ENCODE measurements around the gene TMEM91.
A peak's percentile ranks its signal among the peaks of the same experiment; 100 is the strongest.
"Not testable (repeated sequence)": the region's sequence is repeated elsewhere in the genome, so short reads cannot be mapped to it uniquely, and the experiment has no call there.

The TMEM91 gene

DNA sequence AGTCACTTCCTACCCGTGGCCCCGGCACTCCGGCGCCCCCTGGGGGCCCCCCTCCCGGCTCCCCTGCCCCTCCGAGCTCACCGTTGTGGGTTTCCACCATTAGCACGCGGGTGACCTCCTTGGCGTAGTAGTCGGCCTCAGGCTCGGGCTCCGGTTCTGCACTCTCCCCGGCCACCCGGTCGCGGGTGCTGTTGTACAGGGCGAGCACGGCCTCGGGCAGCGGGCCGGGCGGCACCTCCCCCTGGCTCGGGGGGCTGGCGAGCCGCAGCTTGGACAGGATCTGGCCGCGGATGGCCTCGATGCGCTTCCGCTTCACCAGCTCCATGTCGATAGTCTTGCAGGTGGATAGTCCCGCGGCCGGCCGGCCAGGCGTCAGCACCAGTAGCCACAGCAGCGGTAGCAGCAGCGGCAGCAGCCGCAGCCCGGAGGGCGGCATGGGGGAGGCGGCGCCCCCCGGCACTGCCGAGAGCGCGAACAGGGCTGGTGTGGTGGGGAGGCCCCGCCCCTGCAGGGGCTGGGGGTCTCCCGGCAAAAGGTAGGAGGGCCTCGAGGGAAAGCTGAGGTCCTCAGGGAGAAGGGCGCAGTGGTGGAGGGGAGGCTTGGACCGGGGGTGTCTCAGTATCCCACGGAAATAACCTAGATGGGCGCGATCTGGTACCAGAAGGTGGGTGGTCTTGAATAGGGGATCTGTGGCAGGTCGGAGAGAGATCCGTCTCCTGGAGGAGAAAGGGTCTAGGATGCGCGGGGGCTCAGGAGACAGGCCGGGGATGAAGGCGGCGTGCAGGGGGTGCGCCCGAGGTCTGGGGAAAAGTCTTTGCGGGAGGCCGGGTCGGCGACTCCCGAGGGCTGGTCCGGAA, 23.5 kb upstream of the TMEM91 start:
- DNase-seq (ENCODE audit: low read depth in 2 of 2, low spot score in 1 of 2), result peak; percentile 43 to 61

DNA sequence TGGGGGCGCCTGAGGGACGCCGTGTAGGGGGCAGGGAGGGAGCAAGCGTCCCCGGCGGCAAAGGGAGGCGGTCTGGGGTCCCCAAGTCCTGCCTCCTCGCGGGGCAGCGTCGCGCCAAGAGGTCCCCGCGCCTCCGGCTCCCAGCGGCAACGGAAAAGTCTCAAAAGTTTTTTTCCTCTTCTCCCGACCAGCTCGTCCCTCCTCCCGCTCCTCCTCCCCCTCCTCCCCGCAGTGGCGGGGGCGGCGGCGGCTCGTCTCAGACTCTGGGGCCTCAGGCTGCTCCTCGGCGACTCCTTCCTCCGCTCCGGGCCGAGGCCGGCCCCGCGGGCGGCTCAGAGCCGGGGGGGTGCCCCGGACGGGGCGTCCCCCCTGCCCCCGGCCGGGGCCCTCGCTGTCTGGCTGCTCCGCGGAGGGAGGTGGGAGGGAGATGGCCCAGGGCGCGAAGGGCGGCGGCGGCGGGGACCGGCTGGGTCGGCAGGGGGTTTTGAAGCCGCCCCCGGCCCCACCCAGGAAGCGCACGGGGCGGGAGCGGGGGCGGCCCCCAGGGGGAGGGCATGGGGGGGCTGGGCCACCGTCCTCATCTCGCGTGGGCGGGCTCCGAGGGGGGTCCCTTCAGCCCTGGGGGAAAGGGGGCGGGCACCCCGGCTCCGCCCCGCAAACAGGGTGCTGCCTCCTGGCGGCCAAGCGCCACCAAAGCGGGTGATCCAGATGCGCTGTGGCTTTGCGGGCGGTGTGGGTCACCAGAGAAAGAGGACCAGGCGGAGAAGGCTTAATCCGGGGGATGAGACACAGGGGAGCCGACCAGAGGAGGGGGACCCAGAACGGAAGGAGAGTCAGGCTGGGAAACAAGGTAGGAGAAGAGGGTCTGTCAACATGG, 22.6 kb upstream of the TMEM91 start, which contains the start of gene TGFB1:
Gene TGFB1, minus strand, starts transcription at position 457 of the 877 bp plus-strand sequence. CDS start 878 bp downstream, outside the sequence.
- DNase-seq (ENCODE audit: low read depth in 2 of 2, low spot score in 1 of 2), result peak; percentile 91 to 92

DNA sequence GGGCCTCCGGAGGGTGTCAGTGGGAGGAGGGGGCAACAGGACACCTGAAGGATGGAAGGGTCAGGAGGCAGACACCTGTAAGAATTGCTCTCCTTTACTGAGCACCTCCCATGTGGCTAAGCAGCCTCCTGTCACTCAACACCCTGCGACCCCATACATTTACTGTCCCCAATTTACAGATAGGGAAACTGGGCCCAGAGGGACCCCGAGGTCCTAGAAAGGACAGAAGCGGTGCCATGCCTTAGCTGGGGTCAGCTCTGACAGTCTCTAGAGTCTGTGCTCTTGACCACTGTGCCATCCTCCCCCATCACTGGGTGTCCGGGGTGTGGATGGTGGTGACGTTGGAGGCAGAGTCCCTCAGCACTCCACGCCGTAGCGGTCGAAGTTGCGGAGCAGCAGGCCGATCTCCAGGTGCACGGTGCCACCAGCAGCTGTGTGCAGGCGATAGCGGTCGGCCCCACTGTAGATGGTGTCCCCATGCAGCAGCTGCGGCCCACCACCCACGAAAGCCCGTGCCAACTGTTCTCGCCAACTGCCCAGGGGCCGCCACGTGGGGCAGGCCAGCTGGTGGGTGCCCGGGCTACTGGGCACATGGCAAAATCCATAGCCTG, 21.9 kb upstream of the TMEM91 start:
- DNase-seq (ENCODE audit: low read depth in 2 of 2, low spot score in 1 of 2), result no peak

DNA sequence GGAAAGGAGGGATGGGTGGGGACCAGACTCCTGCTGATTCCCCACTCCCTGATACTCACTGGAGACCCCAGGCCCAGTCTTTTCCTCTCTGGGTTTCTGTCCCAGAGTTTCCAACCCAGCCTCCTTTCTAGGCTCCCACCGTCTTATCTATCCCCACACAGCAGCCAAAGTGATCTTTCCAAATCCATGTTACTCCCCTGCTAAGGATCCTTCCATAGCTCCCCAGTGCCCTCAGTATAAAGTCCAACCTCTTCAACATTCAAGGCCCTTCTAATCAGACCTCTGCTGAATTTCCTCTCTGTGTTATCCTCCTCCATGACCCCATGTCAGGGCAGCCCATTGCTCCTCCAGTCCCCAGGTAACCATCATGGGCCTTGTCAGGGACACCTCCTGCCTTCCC, 21.3 kb upstream of the TMEM91 start:
- DNase-seq (ENCODE audit: low read depth in 2 of 2, low spot score in 1 of 2), result no peak

DNA sequence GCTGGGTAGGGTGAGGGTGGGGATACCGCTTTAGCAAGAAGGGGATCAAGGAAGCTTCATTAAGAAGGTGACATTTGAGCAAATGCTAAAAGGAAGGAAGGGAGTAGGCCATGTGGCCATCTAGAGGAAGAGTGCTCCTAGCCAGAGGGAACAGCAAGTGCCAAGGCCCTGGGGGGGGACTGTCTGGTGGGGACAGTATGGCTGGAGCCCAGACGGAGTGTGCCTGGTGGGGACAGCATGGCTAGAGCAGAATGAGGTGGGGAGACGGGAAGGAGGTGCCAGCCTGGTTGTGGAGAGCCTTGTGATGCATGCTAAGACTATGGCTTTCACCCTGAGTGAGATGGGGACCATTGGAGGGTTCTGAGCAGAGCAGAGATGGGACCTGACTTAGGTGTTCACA, 20.5 kb upstream of the TMEM91 start:
- no peak for DNase-seq (ENCODE audit: low read depth in 2 of 2, low spot score in 1 of 2)

DNA sequence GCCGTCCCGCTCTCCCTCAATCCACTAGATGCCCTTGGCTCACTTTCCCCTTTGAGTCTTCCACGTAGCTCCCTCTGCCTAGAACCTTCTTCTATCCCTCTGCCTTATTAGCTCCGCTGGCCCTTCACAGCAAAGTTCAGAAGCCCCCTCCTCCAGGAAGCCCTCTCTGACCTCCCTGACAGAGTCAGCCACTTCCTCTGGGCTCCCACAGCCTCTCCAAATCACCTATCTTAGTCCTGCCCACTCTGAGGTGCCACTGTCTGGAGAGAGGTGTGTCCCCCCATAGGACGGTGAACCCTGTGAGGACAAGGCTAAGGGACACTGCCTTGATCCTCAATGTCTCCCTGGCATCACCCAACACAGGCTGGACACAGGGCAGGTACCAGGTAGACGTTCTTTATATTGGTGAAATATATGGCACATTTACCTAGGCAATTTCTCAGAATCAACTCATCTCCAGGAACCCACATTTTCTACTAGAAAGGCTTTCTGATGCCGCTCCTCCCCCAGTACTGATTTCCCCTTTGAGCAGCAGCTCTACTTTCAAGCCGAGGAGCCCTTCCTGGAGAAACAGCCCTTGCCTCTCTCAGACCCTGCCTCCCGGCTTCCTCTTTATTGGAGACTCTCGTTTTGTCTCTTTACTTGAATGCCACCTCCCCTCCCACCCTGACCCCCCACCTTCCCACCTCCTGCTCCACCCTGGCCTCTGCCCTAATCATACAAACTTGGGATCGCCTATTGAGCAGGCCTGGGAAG, 19.2 kb upstream of the TMEM91 start:
- DNase-seq (ENCODE audit: low read depth in 2 of 2, low spot score in 1 of 2), result no peak

DNA sequence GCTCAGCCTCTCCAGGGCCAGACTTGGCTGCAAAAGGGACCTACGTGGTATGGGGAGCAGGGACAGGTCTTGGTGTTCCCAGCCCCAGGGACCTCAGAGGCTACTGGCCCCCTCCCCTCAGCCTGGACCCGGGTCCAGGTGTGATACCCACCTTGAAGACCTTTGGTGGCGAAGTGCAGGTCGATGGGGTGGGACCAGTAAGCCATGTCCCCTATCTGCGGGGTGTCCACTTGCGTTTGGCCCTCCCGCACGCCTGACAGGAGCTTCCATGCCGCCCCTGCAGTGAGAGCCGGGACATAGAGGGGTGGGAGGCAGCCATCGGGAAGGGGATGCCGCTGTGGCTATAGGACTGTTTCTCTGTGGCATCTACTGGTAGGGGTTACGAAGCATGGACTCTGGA, 18.6 kb upstream of the TMEM91 start:
- no peak for DNase-seq (ENCODE audit: low read depth in 2 of 2, low spot score in 1 of 2)

DNA sequence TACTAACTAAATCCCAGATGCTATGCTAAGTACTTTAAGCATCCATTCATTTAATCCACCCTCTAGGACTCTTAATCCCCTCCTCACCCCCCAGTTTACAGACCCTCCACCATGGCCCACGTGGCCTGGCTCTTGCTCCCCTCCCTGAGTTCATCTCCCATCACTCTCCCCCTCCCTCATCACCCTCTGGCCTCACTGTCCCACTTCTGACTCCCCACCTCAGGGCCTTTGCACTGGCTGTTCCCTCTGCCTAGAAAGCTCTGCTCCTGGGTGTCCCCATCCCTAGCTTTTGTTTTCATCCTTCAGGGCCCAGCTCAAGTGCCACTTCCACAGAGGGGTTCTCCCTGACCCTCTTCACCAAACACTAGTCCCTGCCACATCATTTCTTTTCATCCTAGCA, 16.6 kb upstream of the TMEM91 start:
- DNase-seq (ENCODE audit: low read depth in 2 of 2, low spot score in 1 of 2), result no peak

DNA sequence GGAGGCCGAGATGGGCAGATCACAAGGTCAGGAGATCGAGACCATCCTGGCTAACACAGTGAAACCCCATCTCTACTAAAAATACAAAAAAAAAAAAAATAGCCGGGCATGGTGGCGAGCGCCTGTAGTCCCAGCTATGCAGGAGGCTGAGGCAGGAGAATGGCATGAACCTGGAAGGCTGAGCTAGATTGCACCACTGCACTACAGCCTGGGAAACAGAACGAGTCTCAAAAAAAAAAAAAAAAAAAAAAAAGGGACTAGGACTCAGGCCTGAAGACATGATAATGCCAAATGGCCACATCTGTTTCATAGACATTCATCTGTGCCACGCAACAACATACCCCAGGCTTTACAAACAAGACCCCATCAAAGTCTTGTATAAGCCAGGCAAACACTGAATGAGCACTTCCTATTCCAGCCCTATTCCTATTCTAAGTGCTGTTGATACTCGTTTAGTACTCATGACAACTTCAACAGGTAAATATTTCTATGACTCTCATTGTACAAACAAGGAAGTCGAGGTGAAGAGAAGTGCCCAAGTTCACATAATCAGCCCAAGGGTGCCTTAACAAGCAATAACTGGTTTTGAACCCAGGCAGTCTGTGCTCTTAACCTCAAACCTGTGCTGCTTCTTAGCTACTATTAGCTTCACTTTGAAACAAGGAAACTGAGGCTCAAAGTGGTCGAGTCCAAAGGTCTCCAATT, 14.0 kb upstream of the TMEM91 start:
- no peak for DNase-seq (ENCODE audit: low read depth in 2 of 2, low spot score in 1 of 2)

DNA sequence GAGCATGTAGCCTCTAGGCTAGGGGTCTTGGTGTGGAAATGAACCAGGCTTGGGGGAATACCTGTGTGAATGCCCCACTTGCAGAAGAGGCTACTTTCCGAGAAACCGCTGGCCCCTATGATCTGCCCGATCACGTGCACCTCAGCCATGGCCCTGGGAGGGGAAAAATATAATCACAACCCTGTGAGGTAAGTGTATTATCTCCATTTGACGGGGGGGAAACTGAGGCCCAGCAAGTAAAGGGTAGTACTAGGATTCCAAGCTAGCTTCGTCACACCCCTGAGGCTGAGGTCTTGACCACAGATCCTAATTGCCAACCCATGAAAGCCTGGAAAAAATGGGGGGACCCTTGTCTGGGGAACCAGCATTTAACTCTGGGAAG, 13.0 kb upstream of the TMEM91 start:
- DNase-seq (ENCODE audit: low read depth in 2 of 2, low spot score in 1 of 2), result no peak

DNA sequence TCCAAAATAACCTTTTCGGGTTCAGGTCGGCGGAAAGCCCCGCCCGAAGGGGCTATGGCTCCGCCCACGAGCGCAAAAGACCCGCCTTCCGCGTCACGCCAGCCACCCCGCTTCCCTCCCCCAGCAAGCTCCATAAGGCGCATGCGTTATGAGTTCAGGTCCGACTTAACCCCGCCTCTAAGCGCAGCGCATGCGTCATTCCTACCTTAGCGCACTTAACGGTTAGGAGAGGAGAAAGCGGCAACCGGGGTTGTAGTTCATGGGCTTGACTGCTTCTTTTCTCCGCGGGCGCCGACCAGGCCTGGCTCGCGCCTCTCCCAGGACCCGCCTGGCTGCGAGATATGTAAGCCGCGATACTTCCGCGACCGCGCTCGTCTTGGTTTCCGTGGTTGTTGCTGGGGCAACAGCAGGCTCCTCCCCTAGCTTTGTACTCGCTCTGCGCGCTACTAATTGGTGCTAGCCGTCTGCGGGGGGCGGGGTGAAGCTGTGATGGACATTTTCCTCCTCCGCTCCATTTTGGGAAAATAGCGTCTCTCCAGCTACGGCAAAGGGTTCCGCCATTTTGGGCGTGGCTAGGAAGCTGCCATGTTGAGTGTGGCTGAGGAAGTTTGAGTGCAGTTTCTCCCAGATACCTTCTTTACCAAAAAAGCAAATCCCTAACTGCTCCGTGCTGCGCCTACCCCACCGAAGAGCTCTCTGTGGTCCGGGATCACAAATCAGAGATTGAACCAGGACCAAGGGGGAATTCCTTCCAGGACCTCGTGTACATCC, 12.4 kb upstream of the TMEM91 start, which contains the start of gene B9D2:
Gene B9D2, minus strand, starts transcription at position 397 of the 771 bp plus-strand sequence. CDS start 630 bp downstream, outside the sequence.
- DNase-seq (ENCODE audit: low read depth in 2 of 2, low spot score in 1 of 2), result peak; percentile 95

DNA sequence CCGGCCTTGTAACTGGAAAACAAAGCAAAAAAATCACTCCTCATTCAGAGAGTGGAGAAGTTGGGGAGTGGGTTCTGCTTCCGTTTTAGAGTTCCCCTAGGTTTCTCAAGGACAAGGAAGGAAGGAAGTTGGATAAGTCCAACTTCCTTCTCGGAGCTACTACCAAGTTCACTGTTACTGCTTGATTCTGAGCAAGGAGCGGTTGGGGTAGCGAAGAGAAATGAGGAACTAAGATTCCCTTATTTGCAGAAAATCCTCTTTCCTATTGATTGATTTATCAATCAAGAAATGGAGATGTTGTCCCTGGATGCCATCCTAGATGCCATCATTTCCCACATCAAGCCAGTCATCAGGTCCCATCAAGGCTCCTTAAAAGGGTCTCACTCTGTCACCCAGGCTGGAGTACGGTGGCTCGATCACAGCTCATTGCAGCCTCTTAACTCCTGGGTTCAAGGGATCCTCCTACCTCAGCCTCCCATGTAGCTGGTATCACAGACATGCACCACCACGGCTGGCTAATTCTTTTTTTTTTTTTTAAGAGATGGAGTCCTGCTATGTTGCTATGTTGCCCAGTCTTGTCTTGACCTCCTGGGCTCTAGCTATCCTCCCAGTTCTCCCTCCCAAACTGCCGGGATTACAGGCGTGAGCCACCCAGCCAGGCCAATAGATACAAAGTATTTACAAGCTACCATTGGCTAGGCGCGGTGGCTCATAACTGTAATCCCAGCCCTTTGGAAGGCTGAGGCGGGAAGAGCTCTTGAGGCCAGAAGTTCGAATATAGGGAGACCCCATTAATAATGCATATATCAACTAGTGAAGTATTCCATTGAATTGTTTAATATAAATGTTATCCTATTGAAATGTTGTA, 11.6 kb upstream of the TMEM91 start:
- DNase-seq (ENCODE audit: low read depth in 2 of 2, low spot score in 1 of 2), result no peak

DNA sequence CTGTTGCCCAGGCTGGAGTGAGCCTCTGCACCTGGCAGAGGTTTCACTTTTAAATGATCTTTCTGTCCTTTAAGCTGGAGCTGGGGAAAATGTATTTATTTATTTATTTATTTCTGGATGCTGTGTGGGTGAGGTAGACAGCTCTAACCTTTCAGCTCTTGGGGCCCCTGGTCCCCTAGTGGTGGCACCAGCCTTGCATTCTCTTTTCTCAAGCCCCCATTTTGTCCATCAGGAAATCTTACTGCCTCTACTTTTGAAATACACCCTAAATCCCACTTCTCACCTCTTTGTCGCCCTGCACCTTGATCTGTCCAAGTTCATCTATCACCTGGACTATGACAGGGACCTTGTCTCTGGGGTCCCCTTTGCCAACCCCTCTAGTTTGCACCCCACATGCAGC, 10.2 kb upstream of the TMEM91 start:
- no peak for DNase-seq (ENCODE audit: low read depth in 2 of 2, low spot score in 1 of 2)

DNA sequence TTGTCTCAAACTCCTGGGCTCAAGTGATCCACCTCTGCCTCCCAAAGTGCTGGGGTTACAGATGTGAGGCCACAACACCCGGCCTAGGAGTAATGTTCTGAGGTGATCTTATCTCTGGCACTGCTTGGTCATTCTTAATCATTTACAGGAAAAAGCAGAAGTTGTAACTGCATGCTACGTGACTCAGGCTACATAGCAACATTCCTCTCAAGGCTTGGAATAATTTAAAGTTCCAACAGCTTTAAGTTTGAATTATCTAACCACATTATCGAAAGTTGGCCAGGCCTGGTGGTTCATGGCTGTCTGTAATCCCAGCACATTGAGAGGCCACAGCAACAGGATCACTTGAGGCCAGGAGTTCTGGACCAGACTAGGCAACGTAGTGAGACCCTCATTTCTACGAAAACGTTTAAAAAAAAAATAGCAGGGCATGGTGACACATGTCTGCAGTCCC, 8.5 kb upstream of the TMEM91 start:
- DNase-seq (ENCODE audit: low read depth in 2 of 2, low spot score in 1 of 2), result no peak

DNA sequence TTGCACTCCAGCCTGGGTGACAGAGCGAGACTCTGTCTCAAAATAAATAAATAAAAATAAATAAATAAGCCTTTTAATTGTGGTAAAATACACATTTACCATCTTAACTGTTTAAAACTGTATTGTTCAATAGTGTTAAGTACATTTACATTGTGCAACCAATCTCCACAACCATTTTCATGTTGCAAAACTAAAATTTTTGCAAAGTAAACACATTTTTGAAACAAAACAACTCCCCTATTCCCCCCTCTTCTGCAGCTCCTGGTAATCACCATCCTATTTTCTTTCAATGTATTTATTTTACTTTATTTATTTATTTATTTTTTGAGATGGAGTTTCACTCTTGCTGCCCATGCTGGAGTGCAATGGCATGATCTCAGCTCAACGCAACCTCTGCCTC, 6.6 kb upstream of the TMEM91 start:
- no peak for DNase-seq (ENCODE audit: low read depth in 2 of 2, low spot score in 1 of 2)

DNA sequence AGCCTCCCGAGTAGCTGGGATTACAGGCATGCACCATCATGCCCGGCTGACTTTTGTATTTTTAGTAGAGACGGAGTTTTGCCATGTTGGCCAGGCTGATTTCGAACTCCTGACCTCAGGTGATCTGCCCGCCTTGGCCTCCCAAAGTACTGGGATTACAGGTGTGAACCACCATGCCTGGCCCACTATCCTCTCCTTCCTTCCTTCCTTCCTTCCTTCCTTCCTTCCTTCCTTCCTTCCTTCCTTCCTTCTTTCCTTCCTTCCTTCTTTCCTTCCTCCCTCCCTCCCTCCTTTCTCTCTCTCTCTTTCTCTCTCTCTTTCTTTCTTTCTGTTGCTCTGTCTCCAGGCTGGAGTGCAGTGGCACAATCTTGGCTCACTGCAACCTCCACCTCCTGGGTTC, 5.2 kb upstream of the TMEM91 start:
- not testable (repeated sequence) for DNase-seq (ENCODE audit: low read depth in 2 of 2, low spot score in 1 of 2)

DNA sequence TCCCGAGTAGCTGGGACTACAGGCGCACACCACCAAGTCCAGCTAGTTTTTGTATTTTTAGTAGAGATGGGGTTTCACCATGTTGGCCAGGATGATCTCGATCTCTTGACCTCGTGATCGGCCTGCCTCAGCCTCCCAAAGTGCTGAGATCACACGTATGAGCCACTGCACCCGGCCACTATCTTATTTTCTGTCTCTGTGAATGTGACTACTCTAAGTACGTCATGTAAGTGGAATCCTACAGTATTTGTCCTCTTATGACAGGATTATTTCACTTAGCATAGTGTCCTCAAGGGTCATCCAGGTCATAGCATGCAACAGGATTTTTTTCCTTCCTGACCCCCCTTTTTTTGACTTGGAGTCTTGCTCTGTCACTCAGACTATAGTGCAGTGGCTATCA, 4.8 kb upstream of the TMEM91 start:
- DNase-seq (ENCODE audit: low read depth in 2 of 2, low spot score in 1 of 2), result no peak

DNA sequence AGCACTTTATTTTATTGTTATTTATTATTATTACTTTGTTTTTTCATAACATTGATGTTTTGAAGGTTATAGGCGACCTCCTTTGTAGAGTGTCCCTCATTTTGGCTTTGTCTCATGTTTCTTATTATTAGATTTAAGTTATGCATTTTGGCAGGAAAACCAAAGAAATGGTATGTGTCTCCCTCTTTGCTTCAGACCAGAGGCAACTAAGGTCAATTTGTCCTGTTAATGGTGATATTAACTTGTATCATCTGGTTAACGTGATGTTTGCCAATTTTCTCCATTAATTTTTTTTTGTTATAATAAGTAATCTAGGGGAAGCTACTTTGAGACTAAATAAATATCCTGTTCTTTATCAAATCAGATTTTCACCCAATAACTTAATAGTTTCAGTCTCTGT, 3.8 kb upstream of the TMEM91 start:
- DNase-seq (ENCODE audit: low read depth in 2 of 2, low spot score in 1 of 2), result no peak
